Retinal pigment epithelial cell (primary cell): ENCODE measurements around the gene PRKD2.
A peak's percentile ranks its signal among the peaks of the same experiment; 100 is the strongest.

Experiments
- DNase-seq: peaks from one replicate; pipeline ENCODE4 v3.0.0-alpha.2; 2010; ENCODE audit warnings: low read depth
- H3K4me3 ChIP-seq: 2 replicates; pipeline ENCODE4 v1.5.1; 2011; ENCODE audit warnings: mild to moderate bottlenecking, low read length, control low read depth, moderate library complexity
- CTCF ChIP-seq: conservative IDR thresholded peaks from 2 replicates; pipeline ENCODE4 v1.5.1; 2011; ENCODE audit warnings: low read depth, low read length, control low read depth, inconsistent platforms

PRKD2 gene

GRCh38 chr19:46700704-46701103 is 16.2 kb downstream of the PRKD2 start:
- DNase-seq = no peak
- H3K4me3 ChIP-seq = no peak overlapping the region
- no peak for TF ChIP-seq CTCF

GRCh38 chr19:46698395-46699321 is 18.3 kb downstream of the PRKD2 start:
- no peak overlapping the region for H3K4me3 ChIP-seq
- no peak for DNase-seq
- TF ChIP-seq CTCF = no peak

GRCh38 chr19:46697204-46697960 is 19.5 kb downstream of the PRKD2 start:
- H3K4me3 ChIP-seq = peak overlapping the region; percentile 26
- DNase-seq = peak; percentile 51

GRCh38 chr19:46696866-46697203 is 20.1 kb downstream of the PRKD2 start:
- no peak for TF ChIP-seq CTCF
- DNase-seq = no peak
- peak overlapping the region; percentile 23 for H3K4me3 ChIP-seq

More at GRCh38 chr19:46697204-46697960, 19.5 kb downstream of the PRKD2 start:
- TF ChIP-seq CTCF = no peak

GRCh38 chr19:46696052-46696451 is 20.9 kb downstream of the PRKD2 start:
- no peak overlapping the region for H3K4me3 ChIP-seq
- TF ChIP-seq CTCF = no peak
- no peak for DNase-seq

- DNase-seq = no peak
- TF ChIP-seq CTCF = no peak
- H3K4me3 ChIP-seq = no peak overlapping the region
These were observed 23.2 kb downstream of the PRKD2 start for GRCh38 chr19:46693760-46694159.
